Pericardium fibroblast (primary cell): ENCODE measurements around the gene FNDC8. TPM values are rescaled to one million over a fixed set of nuclear protein-coding genes. Genes with fewer than 3 reads are reported as not detected.

ENCODE experiments used
- total RNA-seq: library from RNA; depleted of rRNA; stranded (reverse); fragments of >200 nt; gene quantifications from 2 replicates; pipeline ENCODE4 v1.2.3, GENCODE V29; 2015

Gene FNDC8
- total RNA-seq = not detected in 2 replicates

GRCh38 chr17:35121315-35121714 lies at the start of gene FNDC8:
FNDC8 (plus strand) TSS chr17:35121615; CDS start chr17:35121694, 79 bp downstream.

GRCh38 chr17:35119370-35120165 lies 1.8 kb upstream of the FNDC8 start, which contains the start of gene RAD51D:
RAD51D (minus strand) TSS chr17:35119860; CDS start chr17:35119613, 247 bp downstream.

GRCh38 chr17:35141681-35142466 lies 20.5 kb downstream of the FNDC8 start, which contains the start of gene NLE1:
NLE1 (minus strand) TSS chr17:35142303; CDS start chr17:35142275, 28 bp downstream.

GRCh38 chr17:35147375-35147905 lies 26.0 kb downstream of the FNDC8 start, which contains the start of gene UNC45B:
UNC45B (plus strand) TSS chr17:35147817; CDS start chr17:35148264, 447 bp downstream.

Other genes starting within 250 kb of the FNDC8 start
- 1.9 and 2.9 TPM in 2 replicates for gene CCT6B, start 160.2 kb upstream of the FNDC8 start, total RNA-seq
- gene ZNF830, start 160.1 kb upstream of the FNDC8 start, total RNA-seq = 6.7 and 7.3 TPM in 2 replicates
- 13.7 and 21.4 TPM in 2 replicates for gene LIG3, start 141.1 kb upstream of the FNDC8 start, total RNA-seq
- 7.0 and 16.6 TPM in 2 replicates for gene RFFL, start 57.9 kb upstream of the FNDC8 start, total RNA-seq
- 6.4 and 17.3 TPM in 2 replicates for gene RAD51D, start 1.8 kb upstream of the FNDC8 start, total RNA-seq
- gene NLE1, start 20.7 kb downstream of the FNDC8 start, total RNA-seq = 13.0 and 13.5 TPM in 2 replicates
- gene UNC45B, start 26.2 kb downstream of the FNDC8 start, total RNA-seq = 0.17 TPM in 1 of 2 replicates, not detected in the other
- not detected in 2 replicates for gene SLC35G3, start 72.8 kb downstream of the FNDC8 start, total RNA-seq
- gene SLFN5, start 121.5 kb downstream of the FNDC8 start, total RNA-seq = 25.2 and 39.8 TPM in 2 replicates